ENCODE measurements around the gene GNB3. TPM values are rescaled to one million over a fixed set of nuclear protein-coding genes. Genes with fewer than 3 reads are reported as not detected.
A peak's percentile ranks its signal among the peaks of the same experiment; 100 is the strongest.

GNB3 gene
- total RNA-seq, 2 donors from 2014 or later = 0.62 to 0.72 TPM

- Histone ChIP-seq H3K36me3 (no peaks in the 10 kb centered on the region), H3K27ac (no peak overlapping the region), H3K27me3 (no peaks in the 10 kb centered on the region), H3K9me3 (no peaks in the 10 kb centered on the region), H3K4me3 (no peak overlapping the region), H3K9ac (ENCODE audit: low read depth in 2 of 2, low read length in 2 of 2) (no peak overlapping the region), H3K4me1 (peaks cover 3% of the 10 kb centered on the region)
- DNase-seq = no peak
- intact Hi-C loops (cut with DNase I) = no loop called here
- TF ChIP-seq, protein P1, sequence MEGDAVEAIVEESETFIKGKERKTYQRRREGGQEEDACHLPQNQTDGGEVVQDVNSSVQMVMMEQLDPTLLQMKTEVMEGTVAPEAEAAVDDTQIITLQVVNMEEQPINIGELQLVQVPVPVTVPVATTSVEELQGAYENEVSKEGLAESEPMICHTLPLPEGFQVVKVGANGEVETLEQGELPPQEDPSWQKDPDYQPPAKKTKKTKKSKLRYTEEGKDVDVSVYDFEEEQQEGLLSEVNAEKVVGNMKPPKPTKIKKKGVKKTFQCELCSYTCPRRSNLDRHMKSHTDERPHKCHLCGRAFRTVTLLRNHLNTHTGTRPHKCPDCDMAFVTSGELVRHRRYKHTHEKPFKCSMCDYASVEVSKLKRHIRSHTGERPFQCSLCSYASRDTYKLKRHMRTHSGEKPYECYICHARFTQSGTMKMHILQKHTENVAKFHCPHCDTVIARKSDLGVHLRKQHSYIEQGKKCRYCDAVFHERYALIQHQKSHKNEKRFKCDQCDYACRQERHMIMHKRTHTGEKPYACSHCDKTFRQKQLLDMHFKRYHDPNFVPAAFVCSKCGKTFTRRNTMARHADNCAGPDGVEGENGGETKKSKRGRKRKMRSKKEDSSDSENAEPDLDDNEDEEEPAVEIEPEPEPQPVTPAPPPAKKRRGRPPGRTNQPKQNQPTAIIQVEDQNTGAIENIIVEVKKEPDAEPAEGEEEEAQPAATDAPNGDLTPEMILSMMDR (IDR thresholded peaks at IDR 0.05) = no peak
Measured at GRCh38 chr12:6846316-6846869, 5.7 kb downstream of the GNB3 start.

DNA sequence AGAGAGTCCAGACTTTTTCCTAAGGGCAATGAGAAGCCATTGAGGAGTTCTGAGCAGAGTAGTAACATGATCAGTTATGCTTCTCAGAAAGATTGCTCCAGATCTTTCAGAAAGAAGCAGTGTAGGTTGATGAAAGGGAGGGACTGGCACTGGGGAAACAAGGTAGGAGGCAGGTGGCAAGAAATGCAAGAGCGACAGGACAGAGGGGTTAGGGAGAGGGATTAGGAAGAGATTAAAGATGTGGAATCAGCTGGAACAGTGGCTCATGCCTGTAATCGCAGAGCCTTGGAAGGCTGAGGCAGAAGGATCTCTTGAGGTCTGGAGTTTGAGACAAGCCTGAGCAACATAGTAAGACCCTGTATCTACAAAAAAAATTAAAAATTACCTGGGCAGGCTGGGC, 7.0 kb downstream of the GNB3 start:
- DNase-seq = no peak
- peaks cover 3% of the 10 kb centered on the region for H3K4me1 ChIP-seq
- H3K9ac ChIP-seq (ENCODE audit: low read depth in 2 of 2, low read length in 2 of 2) = no peak overlapping the region
- no peak overlapping the region for H3K4me3 ChIP-seq
- H3K9me3 ChIP-seq = no peaks in the 10 kb centered on the region
- H3K36me3 ChIP-seq = no peaks in the 10 kb centered on the region
- TF ChIP-seq, protein P1 (IDR thresholded peaks at IDR 0.05) = no peak
- H3K27me3 ChIP-seq = no peaks in the 10 kb centered on the region
- intact Hi-C loops (cut with DNase I) = no loop called here
- no peak overlapping the region for H3K27ac ChIP-seq

DNA sequence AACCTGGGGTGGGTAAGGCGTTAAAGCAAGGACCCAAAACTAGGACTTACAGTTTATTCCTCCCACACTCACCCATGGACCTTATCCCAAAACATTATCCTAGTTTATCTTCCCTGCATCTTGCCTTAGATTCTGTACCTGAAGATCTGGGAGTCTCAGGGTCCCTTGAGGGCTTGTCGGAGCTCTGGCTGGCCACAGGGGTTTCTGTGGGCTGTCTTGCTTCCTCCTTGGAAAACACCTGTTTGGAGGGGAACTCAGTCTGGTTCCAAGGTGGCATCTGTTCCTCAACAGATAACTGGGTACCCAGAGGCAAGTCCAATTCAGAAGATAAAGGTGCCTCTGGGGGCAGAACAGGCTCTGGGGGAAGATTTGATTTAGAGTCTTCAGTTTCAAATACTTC, 8.7 kb downstream of the GNB3 start:
- intact Hi-C loops (cut with DNase I) = no loop called here
- Histone ChIP-seq H3K9me3 (no peaks in the 10 kb centered on the region), H3K36me3 (no peaks in the 10 kb centered on the region), H3K4me3 (no peak overlapping the region), H3K4me1 (peaks cover 13% of the 10 kb centered on the region), H3K27ac (no peak overlapping the region), H3K9ac (ENCODE audit: low read depth in 2 of 2, low read length in 2 of 2) (no peak overlapping the region), H3K27me3 (no peaks in the 10 kb centered on the region)
- TF ChIP-seq, protein P1 (IDR thresholded peaks at IDR 0.05) = no peak
- DNase-seq = no peak

DNA sequence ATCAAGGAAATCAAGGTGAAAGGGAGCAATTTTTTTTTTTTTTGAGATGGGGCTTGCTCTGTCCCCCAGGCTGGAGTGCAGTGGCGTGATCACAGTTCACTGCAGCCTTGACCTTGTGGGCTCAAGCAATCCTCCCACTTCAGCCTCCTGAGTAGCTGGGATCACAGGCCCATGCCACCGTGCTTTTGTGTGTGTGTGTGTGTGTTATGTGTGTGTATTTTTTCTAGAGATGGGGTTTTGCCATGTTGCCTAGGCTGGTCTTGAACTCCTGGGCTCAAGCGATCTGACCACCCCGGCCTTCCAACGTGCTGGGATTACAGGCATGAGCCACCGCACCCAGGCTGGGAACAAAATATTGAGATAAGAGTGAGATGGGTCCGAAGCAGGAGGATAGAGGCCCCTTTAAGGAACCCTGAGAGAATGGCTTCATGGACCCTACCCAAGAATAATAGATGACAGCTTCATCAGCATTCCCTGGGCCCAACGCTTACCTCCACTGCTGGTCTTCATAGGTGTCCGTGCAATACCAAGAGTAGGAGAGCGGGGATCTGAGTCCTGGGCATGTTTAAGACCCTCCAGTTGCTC, 9.3 kb downstream of the GNB3 start:
- TF ChIP-seq, protein P1 (IDR thresholded peaks at IDR 0.05) = no peak
- Histone ChIP-seq H3K36me3 (no peaks in the 10 kb centered on the region), H3K9me3 (no peaks in the 10 kb centered on the region), H3K4me3 (no peak overlapping the region), H3K27me3 (no peaks in the 10 kb centered on the region), H3K4me1 (peaks cover 13% of the 10 kb centered on the region), H3K27ac (no peak overlapping the region), H3K9ac (ENCODE audit: low read depth in 2 of 2, low read length in 2 of 2) (peak overlapping the region in 1 of 2 donors; percentile 70)
- intact Hi-C loops (cut with DNase I) = no loop called here
- no peak for DNase-seq

DNA sequence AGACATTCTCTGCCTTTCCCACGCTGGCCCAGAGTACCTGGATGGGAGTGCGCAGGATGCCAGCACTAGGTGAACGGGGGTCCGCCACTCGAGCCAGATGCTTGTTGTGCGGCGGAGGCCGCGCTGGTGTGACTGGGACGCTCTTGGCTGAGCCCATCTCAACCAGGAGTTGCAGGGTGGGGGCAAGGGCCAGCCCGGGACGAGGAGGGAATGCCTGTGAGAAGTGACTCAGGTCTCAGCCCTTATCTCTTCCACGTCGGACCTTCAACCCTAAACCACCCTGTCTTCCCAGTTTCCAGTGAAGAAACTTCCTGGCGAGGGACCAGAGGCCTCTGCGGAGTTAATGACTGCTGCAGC, 10.0 kb downstream of the GNB3 start:
- Histone ChIP-seq H3K36me3 (no peaks in the 10 kb centered on the region), H3K27ac (peak overlapping the region; percentile 99), H3K9me3 (no peaks in the 10 kb centered on the region), H3K27me3 (no peaks in the 10 kb centered on the region), H3K4me1 (peaks cover 13% of the 10 kb centered on the region), H3K9ac (ENCODE audit: low read depth in 2 of 2, low read length in 2 of 2) (peak overlapping the region in 1 of 2 donors; percentile 70), H3K4me3 (peak overlapping the region; percentile 65)
- TF ChIP-seq, protein P1 (IDR thresholded peaks at IDR 0.05) = no peak
- intact Hi-C loops (cut with DNase I) = no loop called here
- no peak for DNase-seq
